ENCODE data around the gene DVL1.
A peak's percentile ranks its signal among the peaks of the same experiment; 100 is the strongest.
"Not testable (repeated sequence)": the region's sequence is repeated elsewhere in the genome, so short reads cannot be mapped to it uniquely, and the experiment has no call there.

Gene DVL1

GRCh38 chr1:1373815-1374588, 24.8 kb upstream of the DVL1 start:
- no peak for DNase-seq (ENCODE audit: low read depth in 2 of 2)

- no peak for DNase-seq (ENCODE audit: low read depth in 2 of 2)
Observed at GRCh38 chr1:1373051-1373814, 24.0 kb upstream of the DVL1 start.

GRCh38 chr1:1371746-1372711, 22.8 kb upstream of the DVL1 start:
- peak; percentile 47 to 60 for DNase-seq (ENCODE audit: low read depth in 2 of 2)

- DNase-seq (ENCODE audit: low read depth in 2 of 2) = peak; percentile 39 to 43
Observed at GRCh38 chr1:1371364-1371745, 22.1 kb upstream of the DVL1 start.

GRCh38 chr1:1370771-1371300, 21.6 kb upstream of the DVL1 start:
- no peak for DNase-seq (ENCODE audit: low read depth in 2 of 2)

- not testable (repeated sequence) for DNase-seq (ENCODE audit: low read depth in 2 of 2)
Observed at GRCh38 chr1:1370094-1370493, 20.9 kb upstream of the DVL1 start.

GRCh38 chr1:1367315-1367714, 18.1 kb upstream of the DVL1 start:
- no peak for DNase-seq (ENCODE audit: low read depth in 2 of 2)

- DNase-seq (ENCODE audit: low read depth in 2 of 2) = no peak
Observed at GRCh38 chr1:1366699-1367066, 17.5 kb upstream of the DVL1 start.

GRCh38 chr1:1365875-1366698, 16.9 kb upstream of the DVL1 start:
- DNase-seq (ENCODE audit: low read depth in 2 of 2) = no peak

- DNase-seq (ENCODE audit: low read depth in 2 of 2) = no peak
Observed at GRCh38 chr1:1364266-1364665, 15.0 kb upstream of the DVL1 start.

- DNase-seq (ENCODE audit: low read depth in 2 of 2) = no peak
Observed at GRCh38 chr1:1361982-1362423, 12.8 kb upstream of the DVL1 start.

- no peak for DNase-seq (ENCODE audit: low read depth in 2 of 2)
Observed at GRCh38 chr1:1361233-1361981, 12.2 kb upstream of the DVL1 start.

- DNase-seq (ENCODE audit: low read depth in 2 of 2) = no peak
Observed at GRCh38 chr1:1360506-1361169, 11.4 kb upstream of the DVL1 start.

- no peak for DNase-seq (ENCODE audit: low read depth in 2 of 2)
Observed at GRCh38 chr1:1359664-1360468, 10.6 kb upstream of the DVL1 start.

GRCh38 chr1:1359308-1359663, 10.1 kb upstream of the DVL1 start:
- DNase-seq (ENCODE audit: low read depth in 2 of 2) = no peak

GRCh38 chr1:1358433-1359271, 9.4 kb upstream of the DVL1 start, which contains the start of gene MXRA8:
TSS of gene MXRA8 (minus strand) at chr1:1358555. CDS start at chr1:1358504, 51 bp downstream.
- no peak for DNase-seq (ENCODE audit: low read depth in 2 of 2)

- no peak for DNase-seq (ENCODE audit: low read depth in 2 of 2)
Observed at GRCh38 chr1:1357871-1358432, 8.7 kb upstream of the DVL1 start.

Measured in stimulated activated CD8-positive, alpha-beta memory T cell treated with anti-CD3 and anti-CD28 coated beads, Interleukin-7, amount 100 ng/mL, for 4 hours (primary cell).